ENCODE results near the gene ELOVL4. TPM values are rescaled to one million over a fixed set of nuclear protein-coding genes. Genes with fewer than 3 reads are reported as not detected.

ELOVL4 gene
- total and polyA plus RNA-seq, 2 of the 13 experiments (the other 11 are each of a cell fraction or from before 2014, with no cell fraction given), result 0.04 TPM; not detected in 1

GRCh38 chr6:79927758-79928157 is 19.6 kb downstream of the ELOVL4 start:
- in situ Hi-C loops (cut with HindIII; ENCODE audit: extremely low pct_ligation_motif_present, low pct_unique_long_range_greater_than_20kb), result no loop called here
- Histone ChIP-seq H3K36me3 (replicated peaks in 1 of 2; ENCODE audit: control insufficient read depth in 1 of 2, insufficient read depth in 2 of 2, low read length in 2 of 2) (no peaks in the 10 kb centered on the region), H3K4me1 (ENCODE audit: insufficient read depth, low read length) (no peaks in the 10 kb centered on the region), H3K9me3 (ENCODE audit: low read length) (no peaks in the 10 kb centered on the region), H3K79me2 (ENCODE audit: insufficient read depth, low read length) (no peaks in the 10 kb centered on the region), H3K9ac (ENCODE audit: insufficient read depth, low read depth, low read length) (no peak overlapping the region), H3K27ac (ENCODE audit: extremely low read length, insufficient read depth, low read length) (no peak overlapping the region), H3K4me3 (replicated peaks in 1 of 3; ENCODE audit: insufficient read depth in 1 of 3, low read depth in 2 of 3, low read length in 3 of 3) (no peak overlapping the region), H2AFZ (ENCODE audit: low read length) (no peak overlapping the region), H3K27me3 (ENCODE audit: control insufficient read depth in 1 of 2, insufficient read depth in 2 of 2, low read length in 2 of 2) (no peaks in the 10 kb centered on the region), H3K4me2 (ENCODE audit: low read depth, low read length) (no peak overlapping the region), H4K20me1 (ENCODE audit: insufficient read depth, low read length) (no peaks in the 10 kb centered on the region; the same call in 1 of the 2 replicates)
- intact Hi-C loops (cut with micrococcal nuclease; ENCODE audit: unreplicated experiment), result no loop called here
- no peak for FAIRE-seq
- WGBS (ENCODE audit: low lambda C conversion rate), result 2% methylated on average over 3 of the region's 3 CpGs
- TF ChIP-seq POLR2AphosphoS2 (IDR thresholded peaks at IDR 0.05; ENCODE audit: low read depth, low read length) (no peak), HOXA9 (CRISPR knock-in tag; IDR thresholded peaks at IDR 0.05; ENCODE audit: borderline replicate concordance) (no peak), ZNF33A (CRISPR knock-in tag; IDR thresholded peaks at IDR 0.05; ENCODE audit: borderline replicate concordance) (no peak), CHD4 (IDR thresholded peaks at IDR 0.05; ENCODE audit: borderline replicate concordance, low read length) (no peak)
- TF ChIP-seq, protein P1, sequence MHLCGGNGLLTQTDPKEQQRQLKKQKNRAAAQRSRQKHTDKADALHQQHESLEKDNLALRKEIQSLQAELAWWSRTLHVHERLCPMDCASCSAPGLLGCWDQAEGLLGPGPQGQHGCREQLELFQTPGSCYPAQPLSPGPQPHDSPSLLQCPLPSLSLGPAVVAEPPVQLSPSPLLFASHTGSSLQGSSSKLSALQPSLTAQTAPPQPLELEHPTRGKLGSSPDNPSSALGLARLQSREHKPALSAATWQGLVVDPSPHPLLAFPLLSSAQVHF (CRISPR knock-in tag; IDR thresholded peaks at IDR 0.05), result no peak
- no TSS peak for BruUV-seq (replicated peaks)
- ChIA-PET CTCF (ENCODE audit: low intra/inter-chr PET ratio, low total read pairs) (no interaction called here), POLR2A (no interaction called here)
- ATAC-seq, result no peak
- no peak for DNase-seq (ENCODE audit: low spot score)

DNA sequence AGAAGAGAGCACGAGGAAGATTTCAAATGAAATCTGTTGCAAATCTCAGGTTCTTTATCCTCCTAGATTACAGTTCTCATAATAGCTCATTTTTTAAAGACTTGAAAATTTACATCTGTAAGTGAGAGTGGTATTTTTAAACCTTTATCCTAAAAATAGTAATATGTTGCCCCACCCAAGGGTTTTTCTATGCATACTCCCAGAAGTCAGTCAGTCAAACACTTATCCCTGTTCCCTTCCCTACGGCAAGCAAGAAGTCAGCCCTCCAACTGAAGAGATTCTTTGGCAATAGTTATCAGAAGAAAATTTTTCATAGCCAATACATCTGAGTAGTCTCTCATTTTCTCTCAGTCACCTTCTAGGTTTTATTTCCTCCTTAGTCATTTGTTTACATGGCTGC is 24.1 kb downstream of the ELOVL4 start:
- intact Hi-C loops (cut with micrococcal nuclease; ENCODE audit: unreplicated experiment), result no loop called here
- POLR2A ChIA-PET, result no interaction called here
- DNase-seq (ENCODE audit: low spot score), result no peak
- TF ChIP-seq ZNF580 (CRISPR knock-in tag; IDR thresholded peaks at IDR 0.05; ENCODE audit: borderline replicate concordance, low read depth) (no peak), ZNF644 (CRISPR knock-in tag; IDR thresholded peaks at IDR 0.05; ENCODE audit: low read depth) (no peak), ZNF577 (CRISPR knock-in tag; IDR thresholded peaks at IDR 0.05; ENCODE audit: borderline replicate concordance, low read depth) (no peak)
- TF ChIP-seq, protein P2, sequence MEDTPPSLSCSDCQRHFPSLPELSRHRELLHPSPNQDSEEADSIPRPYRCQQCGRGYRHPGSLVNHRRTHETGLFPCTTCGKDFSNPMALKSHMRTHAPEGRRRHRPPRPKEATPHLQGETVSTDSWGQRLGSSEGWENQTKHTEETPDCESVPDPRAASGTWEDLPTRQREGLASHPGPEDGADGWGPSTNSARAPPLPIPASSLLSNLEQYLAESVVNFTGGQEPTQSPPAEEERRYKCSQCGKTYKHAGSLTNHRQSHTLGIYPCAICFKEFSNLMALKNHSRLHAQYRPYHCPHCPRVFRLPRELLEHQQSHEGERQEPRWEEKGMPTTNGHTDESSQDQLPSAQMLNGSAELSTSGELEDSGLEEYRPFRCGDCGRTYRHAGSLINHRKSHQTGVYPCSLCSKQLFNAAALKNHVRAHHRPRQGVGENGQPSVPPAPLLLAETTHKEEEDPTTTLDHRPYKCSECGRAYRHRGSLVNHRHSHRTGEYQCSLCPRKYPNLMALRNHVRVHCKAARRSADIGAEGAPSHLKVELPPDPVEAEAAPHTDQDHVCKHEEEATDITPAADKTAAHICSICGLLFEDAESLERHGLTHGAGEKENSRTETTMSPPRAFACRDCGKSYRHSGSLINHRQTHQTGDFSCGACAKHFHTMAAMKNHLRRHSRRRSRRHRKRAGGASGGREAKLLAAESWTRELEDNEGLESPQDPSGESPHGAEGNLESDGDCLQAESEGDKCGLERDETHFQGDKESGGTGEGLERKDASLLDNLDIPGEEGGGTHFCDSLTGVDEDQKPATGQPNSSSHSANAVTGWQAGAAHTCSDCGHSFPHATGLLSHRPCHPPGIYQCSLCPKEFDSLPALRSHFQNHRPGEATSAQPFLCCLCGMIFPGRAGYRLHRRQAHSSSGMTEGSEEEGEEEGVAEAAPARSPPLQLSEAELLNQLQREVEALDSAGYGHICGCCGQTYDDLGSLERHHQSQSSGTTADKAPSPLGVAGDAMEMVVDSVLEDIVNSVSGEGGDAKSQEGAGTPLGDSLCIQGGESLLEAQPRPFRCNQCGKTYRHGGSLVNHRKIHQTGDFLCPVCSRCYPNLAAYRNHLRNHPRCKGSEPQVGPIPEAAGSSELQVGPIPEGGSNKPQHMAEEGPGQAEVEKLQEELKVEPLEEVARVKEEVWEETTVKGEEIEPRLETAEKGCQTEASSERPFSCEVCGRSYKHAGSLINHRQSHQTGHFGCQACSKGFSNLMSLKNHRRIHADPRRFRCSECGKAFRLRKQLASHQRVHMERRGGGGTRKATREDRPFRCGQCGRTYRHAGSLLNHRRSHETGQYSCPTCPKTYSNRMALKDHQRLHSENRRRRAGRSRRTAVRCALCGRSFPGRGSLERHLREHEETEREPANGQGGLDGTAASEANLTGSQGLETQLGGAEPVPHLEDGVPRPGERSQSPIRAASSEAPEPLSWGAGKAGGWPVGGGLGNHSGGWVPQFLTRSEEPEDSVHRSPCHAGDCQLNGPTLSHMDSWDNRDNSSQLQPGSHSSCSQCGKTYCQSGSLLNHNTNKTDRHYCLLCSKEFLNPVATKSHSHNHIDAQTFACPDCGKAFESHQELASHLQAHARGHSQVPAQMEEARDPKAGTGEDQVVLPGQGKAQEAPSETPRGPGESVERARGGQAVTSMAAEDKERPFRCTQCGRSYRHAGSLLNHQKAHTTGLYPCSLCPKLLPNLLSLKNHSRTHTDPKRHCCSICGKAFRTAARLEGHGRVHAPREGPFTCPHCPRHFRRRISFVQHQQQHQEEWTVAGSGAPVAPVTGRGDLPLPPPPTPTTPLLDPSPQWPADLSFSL (CRISPR knock-in tag; IDR thresholded peaks at IDR 0.05), result no peak

More for the DNA sequence above, 24.1 kb downstream of the ELOVL4 start:
- H3K36me3 ChIP-seq (replicated peaks in 1 of 2; ENCODE audit: control insufficient read depth in 1 of 2, insufficient read depth in 2 of 2, low read length in 2 of 2), result no peaks in the 10 kb centered on the region
- no peak overlapping the region for H3K27ac ChIP-seq (ENCODE audit: extremely low read length, insufficient read depth, low read length)
- no peak overlapping the region for H3K4me2 ChIP-seq (ENCODE audit: low read depth, low read length)
- H3K27me3 ChIP-seq (ENCODE audit: control insufficient read depth in 1 of 2, insufficient read depth in 2 of 2, low read length in 2 of 2), result no peaks in the 10 kb centered on the region
- 72% methylated on average over 2 of the region's 2 CpGs for WGBS (ENCODE audit: low lambda C conversion rate)
- H3K9ac ChIP-seq (ENCODE audit: insufficient read depth, low read depth, low read length), result no peak overlapping the region
- no peak overlapping the region for H2AFZ ChIP-seq (ENCODE audit: low read length)
- CTCF ChIA-PET (ENCODE audit: low intra/inter-chr PET ratio, low total read pairs), result no interaction called here
- no TSS peak for BruUV-seq (replicated peaks)
- ATAC-seq (no peak), FAIRE-seq (no peak)
- no peaks in the 10 kb centered on the region for H4K20me1 ChIP-seq (ENCODE audit: insufficient read depth, low read length)
- H3K9me3 ChIP-seq (ENCODE audit: low read length), result no peaks in the 10 kb centered on the region
- H3K4me1 ChIP-seq (ENCODE audit: insufficient read depth, low read length), result peaks cover 7% of the 10 kb centered on the region
- no peak overlapping the region for H3K4me3 ChIP-seq (replicated peaks in 1 of 3; ENCODE audit: insufficient read depth in 1 of 3, low read depth in 2 of 3, low read length in 3 of 3)
- no peaks in the 10 kb centered on the region for H3K79me2 ChIP-seq (ENCODE audit: insufficient read depth, low read length)
- in situ Hi-C loops (cut with HindIII; ENCODE audit: extremely low pct_ligation_motif_present, low pct_unique_long_range_greater_than_20kb), result no loop called here
